SK-N-MC (cell line): ENCODE data around the gene ZNF804B.

ENCODE experiments used
- DNase-seq: peaks from one replicate; pipeline ENCODE4 v3.0.0-alpha.2; 2011; ENCODE audit warnings: low read depth, low spot score
- H3K27ac ChIP-seq: fragments of 200-600 bp; sonication (generic); 2 replicates; pipeline ENCODE4 v1.5.1; 2016; ENCODE audit warnings: mixed run types
- H3K36me3 ChIP-seq: fragments of 200-600 bp; sonication (generic); 2 replicates; pipeline ENCODE4 v1.6.1; 2017; ENCODE audit warnings: antibody characterized with exemption, low read length, mixed read lengths; ENCODE audit not compliant: insufficient read depth
- H3K4me3 ChIP-seq: fragments of 200-600 bp; sonication (generic); 2 replicates; pipeline ENCODE4 v1.5.1; 2016
- H3K9ac ChIP-seq: fragments of 200-600 bp; sonication (generic); 2 replicates; pipeline ENCODE4 v1.8.0; 2017; ENCODE audit warnings: mixed run types, mixed read lengths; ENCODE audit not compliant: insufficient read length
- H3K9me3 ChIP-seq: fragments of 200-600 bp; sonication (generic); 2 replicates; pipeline ENCODE4 v1.6.1; 2017; ENCODE audit warnings: low read depth, mild to moderate bottlenecking, antibody characterized with exemption, low read length, moderate library complexity, mixed read lengths
- EZH2 ChIP-seq: fragments of 200-600 bp; sonication (generic); IDR thresholded peaks from one replicate; pipeline ENCODE4 v1.6.1; 2017; ENCODE audit warnings: antibody characterized with exemption
- FOXP2 ChIP-seq: optimal IDR thresholded peaks from 2 replicates; pipeline ENCODE3; 2011; ENCODE audit warnings: mild to moderate bottlenecking, moderate library complexity; ENCODE audit not compliant: insufficient read depth; ENCODE audit errors: extremely low read length, control extremely low read depth
- POLR2AphosphoS5 ChIP-seq: IDR thresholded peaks from 2 replicates; pipeline ENCODE4 v1.6.1; 2012; ENCODE audit warnings: mild to moderate bottlenecking, low read depth, low read length, borderline replicate concordance

ZNF804B gene

DNA sequence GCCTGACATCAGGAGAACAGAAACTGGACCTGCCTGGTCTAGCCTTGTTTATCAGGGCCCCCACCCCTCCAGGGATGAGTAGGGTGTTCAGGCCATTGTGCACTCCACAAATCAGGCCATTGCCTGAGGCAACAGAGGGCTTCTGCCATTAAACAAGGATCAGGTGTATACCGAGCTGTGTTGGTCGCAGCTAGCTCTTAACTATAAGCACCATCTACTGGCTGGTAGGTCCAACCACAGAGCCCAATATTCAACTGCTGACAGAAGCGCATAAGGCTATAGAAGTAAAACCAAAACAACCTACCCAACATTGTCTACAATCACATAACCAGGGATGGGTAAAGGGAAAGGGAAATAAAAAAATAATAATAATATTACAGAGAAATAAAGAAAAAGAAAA, 487.7 kb downstream of the ZNF804B start:
- DNase-seq = no peak
- no peak overlapping the region for H3K9ac ChIP-seq

GRCh38 chr7:89259085-89259484, 499.6 kb downstream of the ZNF804B start:
- Histone ChIP-seq H3K4me3 (no peak overlapping the region), H3K9ac (no peak overlapping the region), H3K27ac (no peak overlapping the region), H3K9me3 (no peaks in the 10 kb centered on the region), H3K36me3 (no peaks in the 10 kb centered on the region)
- no peak for DNase-seq
- TF ChIP-seq EZH2 (no peak), POLR2AphosphoS5 (no peak), FOXP2 (no peak)

More for the DNA sequence above, 487.7 kb downstream of the ZNF804B start:
- H3K27ac ChIP-seq = no peak overlapping the region
- TF ChIP-seq EZH2 = no peak
- no peak for TF ChIP-seq POLR2AphosphoS5
- no peak for TF ChIP-seq FOXP2
- H3K36me3 ChIP-seq = no peaks in the 10 kb centered on the region
- H3K4me3 ChIP-seq = no peak overlapping the region
- no peaks in the 10 kb centered on the region for H3K9me3 ChIP-seq

DNA sequence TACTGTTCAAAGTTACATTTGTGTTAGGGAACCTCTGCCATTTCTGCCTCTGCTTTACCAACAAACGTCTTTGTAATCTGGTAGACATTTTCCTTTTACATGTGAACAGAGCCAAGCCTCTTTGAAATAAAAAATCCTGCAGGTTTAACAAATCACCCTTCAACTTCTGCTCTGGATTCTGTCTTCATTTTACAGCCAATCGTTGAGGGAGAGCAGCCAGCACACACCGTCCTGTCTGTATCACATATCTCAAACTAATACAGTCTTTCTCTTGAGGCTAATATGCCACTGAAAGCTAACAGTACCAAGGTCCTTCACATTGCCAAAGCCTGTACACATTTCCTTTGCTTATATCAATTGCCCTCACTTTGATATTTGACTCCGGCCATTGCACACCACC, 504.6 kb downstream of the ZNF804B start:
- no peak overlapping the region for H3K4me3 ChIP-seq
- TF ChIP-seq EZH2 = no peak
- no peak for TF ChIP-seq POLR2AphosphoS5
- no peak for TF ChIP-seq FOXP2
- DNase-seq = no peak
- H3K9ac ChIP-seq = no peak overlapping the region
- H3K36me3 ChIP-seq = no peaks in the 10 kb centered on the region
- no peaks in the 10 kb centered on the region for H3K9me3 ChIP-seq
- no peak overlapping the region for H3K27ac ChIP-seq

DNA sequence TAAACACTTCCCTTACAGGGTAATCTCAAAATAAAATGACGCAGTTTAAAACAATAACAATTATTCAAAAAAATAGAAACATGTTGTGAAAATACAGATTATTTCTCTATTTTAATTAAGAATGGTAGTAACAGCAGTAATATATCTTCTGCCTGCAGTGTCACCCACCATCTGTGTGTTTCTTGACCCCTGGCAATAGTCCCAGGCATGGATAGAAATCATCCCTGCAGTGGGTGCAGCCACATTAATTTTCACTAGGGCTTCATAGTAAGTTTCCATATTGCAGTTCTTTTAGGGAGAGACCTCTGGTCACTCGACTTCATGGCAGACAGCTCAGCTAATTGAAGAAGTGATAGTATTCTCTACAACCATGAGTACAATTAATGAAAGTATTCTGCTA, 506.1 kb downstream of the ZNF804B start:
- no peak overlapping the region for H3K9ac ChIP-seq
- H3K36me3 ChIP-seq = no peaks in the 10 kb centered on the region
- H3K9me3 ChIP-seq = no peaks in the 10 kb centered on the region
- no peak for DNase-seq
- H3K27ac ChIP-seq = no peak overlapping the region
- TF ChIP-seq FOXP2 = no peak
- no peak for TF ChIP-seq POLR2AphosphoS5
- TF ChIP-seq EZH2 = no peak
- no peak overlapping the region for H3K4me3 ChIP-seq

- no peak overlapping the region for H3K4me3 ChIP-seq
- TF ChIP-seq POLR2AphosphoS5 (no peak), EZH2 (no peak), FOXP2 (no peak)
- DNase-seq = no peak
- H3K9me3 ChIP-seq = no peaks in the 10 kb centered on the region
- no peaks in the 10 kb centered on the region for H3K36me3 ChIP-seq
- H3K27ac ChIP-seq = no peak overlapping the region
- H3K9ac ChIP-seq = no peak overlapping the region
Observed at GRCh38 chr7:89283302-89283701, 523.8 kb downstream of the ZNF804B start.

GRCh38 chr7:89308535-89308934, 549.0 kb downstream of the ZNF804B start:
- Histone ChIP-seq H3K36me3 (no peaks in the 10 kb centered on the region), H3K9me3 (no peaks in the 10 kb centered on the region), H3K27ac (no peak overlapping the region), H3K9ac (no peak overlapping the region), H3K4me3 (no peak overlapping the region)
- TF ChIP-seq POLR2AphosphoS5 = no peak
- no peak for TF ChIP-seq EZH2
- TF ChIP-seq FOXP2 = no peak
- no peak for DNase-seq

DNA sequence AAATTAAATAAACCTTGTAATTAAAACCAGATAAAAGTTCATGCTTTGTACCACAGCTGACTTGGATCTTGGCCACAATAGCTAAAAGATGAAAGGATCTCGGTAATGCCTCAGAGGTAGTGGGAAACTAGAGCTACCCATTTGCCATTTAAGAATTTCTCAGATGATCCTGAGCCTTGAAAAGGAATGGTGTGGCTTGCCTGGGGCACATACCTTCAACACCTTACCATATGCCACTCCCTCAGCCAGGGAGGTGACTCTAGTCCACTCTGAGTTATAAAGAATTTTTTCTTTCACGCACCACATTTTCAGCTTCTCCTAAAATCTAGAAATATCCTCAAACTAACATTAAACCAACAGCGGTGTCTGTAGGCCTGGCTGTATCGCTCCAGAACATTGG, 552.4 kb downstream of the ZNF804B start:
- Histone ChIP-seq H3K4me3 (no peak overlapping the region), H3K36me3 (no peaks in the 10 kb centered on the region), H3K9ac (no peak overlapping the region), H3K9me3 (no peaks in the 10 kb centered on the region; the same call in 1 of the 2 replicates), H3K27ac (no peak overlapping the region)
- TF ChIP-seq FOXP2 = no peak
- TF ChIP-seq EZH2 = no peak
- no peak for TF ChIP-seq POLR2AphosphoS5
- DNase-seq = no peak

DNA sequence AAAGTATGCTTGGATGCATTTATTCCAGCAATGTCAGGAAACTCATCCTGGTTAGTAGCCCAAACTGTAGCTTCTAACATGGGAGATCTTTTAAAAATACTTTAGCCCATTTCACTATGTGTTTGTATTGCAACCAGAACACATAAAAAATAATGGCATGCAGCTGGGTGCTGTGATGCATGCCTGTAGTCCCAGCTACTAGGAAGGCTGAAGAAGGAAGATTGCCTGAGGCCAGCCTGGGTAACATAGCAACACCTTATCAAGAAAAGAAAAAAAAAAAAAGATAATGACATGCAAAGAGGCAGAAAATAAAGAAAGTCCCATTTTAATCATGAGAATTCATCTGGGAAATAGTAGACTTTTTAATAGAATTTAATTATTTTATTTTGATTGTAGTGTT, 553.1 kb downstream of the ZNF804B start:
- DNase-seq = no peak
- no peak for TF ChIP-seq POLR2AphosphoS5
- no peak for TF ChIP-seq FOXP2
- no peak for TF ChIP-seq EZH2

DNA sequence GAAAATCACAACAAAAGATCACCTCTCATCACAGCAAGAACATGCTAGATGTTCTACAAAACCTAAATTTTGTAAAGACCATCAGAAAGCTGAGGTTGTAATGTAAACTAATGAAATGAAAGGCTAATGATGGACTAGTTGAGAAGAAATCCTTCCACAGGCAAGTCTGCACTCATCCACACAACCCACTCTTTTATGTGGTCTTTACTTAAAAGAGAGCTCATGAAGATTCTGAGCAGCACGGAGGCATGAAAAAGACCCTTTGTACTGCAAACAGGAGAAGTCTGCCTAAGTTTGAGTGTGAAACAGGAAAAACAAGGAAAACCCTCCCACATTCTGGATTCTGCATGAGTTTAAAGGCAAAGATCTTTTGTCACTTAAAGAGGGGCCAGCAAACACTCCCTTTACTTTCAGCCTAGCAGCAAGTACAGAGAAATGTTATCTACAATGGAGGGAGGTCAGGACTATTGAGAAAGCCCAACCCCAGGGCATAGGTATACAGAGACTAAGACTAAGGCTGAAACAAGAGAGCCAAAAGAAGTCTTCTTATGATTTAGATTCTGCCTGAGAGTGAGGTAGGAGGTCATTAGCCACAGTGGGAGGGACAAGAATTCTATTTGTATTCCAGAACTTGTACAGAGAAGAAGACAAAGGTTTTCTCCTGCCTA, 557.2 kb downstream of the ZNF804B start:
- H3K36me3 ChIP-seq = no peaks in the 10 kb centered on the region
- H3K9ac ChIP-seq = no peak overlapping the region
- no peak for TF ChIP-seq EZH2
- no peak for TF ChIP-seq POLR2AphosphoS5
- no peak for TF ChIP-seq FOXP2
- DNase-seq = no peak
- H3K27ac ChIP-seq = no peak overlapping the region
- no peak overlapping the region for H3K4me3 ChIP-seq
- no peaks in the 10 kb centered on the region; the same call in 1 of the 2 replicates for H3K9me3 ChIP-seq

More for the DNA sequence above, 553.1 kb downstream of the ZNF804B start:
- no peaks in the 10 kb centered on the region for H3K36me3 ChIP-seq
- no peak overlapping the region for H3K27ac ChIP-seq
- no peaks in the 10 kb centered on the region; the same call in 1 of the 2 replicates for H3K9me3 ChIP-seq
- no peak overlapping the region for H3K9ac ChIP-seq
- no peak overlapping the region for H3K4me3 ChIP-seq
